Measurements from ENCODE around the gene TXN2.
"Not testable (repeated sequence)": the region's sequence is repeated elsewhere in the genome, so short reads cannot be mapped to it uniquely, and the experiment has no call there.

TXN2 gene

GRCh38 chr22:36481393-36482168 is at the start of gene TXN2:
Gene TXN2, minus strand, starts transcription at chr22:36481640. Its CDS starts 803 bp downstream, at chr22:36480837.
- peak; percentile 97 for DNase-seq (ENCODE audit: extremely low spot score)
- POLR2A ChIA-PET = interaction anchor here (0.6 to 2.1 kb wide), 7 partner anchors 12 to 309 kb away, joined by 3 to 13 read pairs (median 4); partner anchors contain the start of gene MYH9
- CTCF ChIA-PET = interaction anchor here (1.0 to 4.3 kb wide), 2 partner anchors 11 to 180 kb away, joined by 4 to 34 read pairs; no protein-coding TSS in a partner anchor
- TF ChIP-seq CTCF (IDR thresholded peaks at IDR 0.05; ENCODE audit: control extremely low read depth, extremely low read depth, low read depth, missing control alignments) = no peak

GRCh38 chr22:36528795-36529751 is 47.6 kb upstream of the TXN2 start, which contains the start of gene EIF3D:
Gene EIF3D, minus strand, starts transcription at chr22:36529166. Its CDS starts 3,045 bp downstream, at chr22:36526121.
- CTCF ChIA-PET = interaction anchor here (1.0 to 2.8 kb wide), 4 partner anchors 10 to 325 kb away, joined by 3 to 8 read pairs (median 4); no protein-coding TSS in a partner anchor
- POLR2A ChIA-PET = interaction anchor here (0.5 to 1.2 kb wide), 3 partner anchors 14 to 22 kb away, joined by 3 to 6 read pairs (median 3); partner anchors contain the start of gene FOXRED2
- TF ChIP-seq CTCF (IDR thresholded peaks at IDR 0.05; ENCODE audit: control extremely low read depth, extremely low read depth, low read depth, missing control alignments) = peak; percentile 1
- DNase-seq (ENCODE audit: extremely low spot score) = peak; percentile 94

GRCh38 chr22:36528341-36528740 is 46.9 kb upstream of the TXN2 start:
- DNase-seq (ENCODE audit: extremely low spot score) = no peak
- TF ChIP-seq CTCF (IDR thresholded peaks at IDR 0.05; ENCODE audit: control extremely low read depth, extremely low read depth, low read depth, missing control alignments) = no peak
- ChIA-PET POLR2A (no interaction called here), CTCF (interaction anchor here (1.2 to 2.8 kb wide), 2 partner anchors 13 to 17 kb away, joined by 6 to 8 read pairs; no protein-coding TSS in a partner anchor)

- TF ChIP-seq CTCF (IDR thresholded peaks at IDR 0.05; ENCODE audit: control extremely low read depth, extremely low read depth, low read depth, missing control alignments) = no peak
- ChIA-PET POLR2A (interaction anchor here (0.8 kb wide), 1 partner anchor 10 kb away, joined by 3 read pairs; no protein-coding TSS in a partner anchor), CTCF (interaction anchor here (6.3 kb wide), 1 partner anchor 12 kb away, joined by 31 read pairs; no protein-coding TSS in a partner anchor)
- DNase-seq (ENCODE audit: extremely low spot score) = no peak
These were observed 41.2 kb upstream of the TXN2 start for GRCh38 chr22:36522662-36523061.

GRCh38 chr22:36520423-36520822 is 39.0 kb upstream of the TXN2 start:
- POLR2A ChIA-PET = interaction anchor here (1.9 kb wide), 1 partner anchor 10 kb away, joined by 7 read pairs; no protein-coding TSS in a partner anchor
- DNase-seq (ENCODE audit: extremely low spot score) = no peak
- TF ChIP-seq CTCF (IDR thresholded peaks at IDR 0.05; ENCODE audit: control extremely low read depth, extremely low read depth, low read depth, missing control alignments) = no peak
- CTCF ChIA-PET = interaction anchor here (6.3 kb wide), 1 partner anchor 10 kb away, joined by 31 read pairs; no protein-coding TSS in a partner anchor

GRCh38 chr22:36519906-36520305 is 38.5 kb upstream of the TXN2 start:
- POLR2A ChIA-PET = interaction anchor here (1.9 kb wide), 1 partner anchor 9 kb away, joined by 7 read pairs; no protein-coding TSS in a partner anchor
- DNase-seq (ENCODE audit: extremely low spot score) = not testable (repeated sequence)
- CTCF ChIA-PET = interaction anchor here (6.3 kb wide), 1 partner anchor 10 kb away, joined by 31 read pairs; no protein-coding TSS in a partner anchor
